Measurements from ENCODE around the gene LBHD2. TPM values are rescaled to one million over a fixed set of nuclear protein-coding genes. Genes with fewer than 3 reads are reported as not detected.

Gene LBHD2
- total and polyA plus RNA-seq, 10 of the 15 experiments (the other 5 are each of a cell fraction or from before 2014, with no cell fraction given), result not detected

DNA sequence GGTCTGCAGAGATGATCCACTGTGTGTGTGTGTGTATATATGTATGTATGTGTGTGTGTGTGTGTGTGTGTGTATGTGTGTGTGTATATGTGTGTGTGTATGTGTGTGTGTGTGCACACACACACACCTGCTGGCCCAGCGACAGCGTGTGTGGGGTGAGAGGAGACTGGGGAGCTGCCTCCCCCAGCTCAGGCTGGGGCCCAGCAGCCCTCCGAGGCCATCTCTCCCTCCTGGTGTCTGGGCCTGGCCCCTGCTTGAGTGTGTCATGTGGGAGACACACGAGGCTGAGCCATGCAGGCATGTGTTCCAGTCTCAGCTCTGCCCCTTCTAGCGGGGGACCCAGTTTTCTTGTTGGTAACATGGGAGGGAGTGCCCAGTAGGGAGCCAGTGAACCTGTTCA, 29.3 kb downstream of the LBHD2 start:
- Histone ChIP-seq H3K36me3 (ENCODE audit: control insufficient read depth in 2 of 2, insufficient read depth in 2 of 2, low read length in 1 of 2) (no peaks in the 10 kb centered on the region), H2AFZ (ENCODE audit: control insufficient read depth, low read depth, low read length) (no peak overlapping the region), H3K79me2 (ENCODE audit: control insufficient read depth, insufficient read depth, low read length) (no peaks in the 10 kb centered on the region), H3K4me2 (ENCODE audit: control insufficient read depth, insufficient read depth) (no peak overlapping the region), H3K27ac (ENCODE audit: control insufficient read depth, insufficient read depth) (peak overlapping the region; percentile 79; the same call in 1 of the 2 replicates), H3K9ac (ENCODE audit: control insufficient read depth, insufficient read depth, low read length) (no peak overlapping the region), H4K20me1 (ENCODE audit: control insufficient read depth, insufficient read depth) (no peaks in the 10 kb centered on the region), H3K4me1 (ENCODE audit: control insufficient read depth, insufficient read depth, low read length) (peaks cover 64% of the 10 kb centered on the region), H3K27me3 (replicated peaks in 1 of 2; ENCODE audit: control insufficient read depth in 2 of 2, insufficient read depth in 2 of 2, low read length in 1 of 2) (no peaks in the 10 kb centered on the region), H3K9me3 (replicated peaks; ENCODE audit: control insufficient read depth, insufficient read depth, low read length) (no peaks in the 10 kb centered on the region), H3K4me3 (no peak overlapping the region)
- FAIRE-seq (no peak), DNase-seq (ENCODE audit: low read depth, low spot score) (no peak), ATAC-seq (0 out of 3 replicates have a peak, but pooled peaks have one; percentile 1)
- in situ Hi-C loops (cut with MboI), result no loop called here
- TF ChIP-seq ATF7 (IDR thresholded peaks at IDR 0.05; ENCODE audit: low read depth), result no peak
- peak; percentile 82 for TF ChIP-seq HDGF (IDR thresholded peaks at IDR 0.05)
- TF ChIP-seq NBN (IDR thresholded peaks at IDR 0.05), result peak; percentile 73
- TF ChIP-seq, protein P1, sequence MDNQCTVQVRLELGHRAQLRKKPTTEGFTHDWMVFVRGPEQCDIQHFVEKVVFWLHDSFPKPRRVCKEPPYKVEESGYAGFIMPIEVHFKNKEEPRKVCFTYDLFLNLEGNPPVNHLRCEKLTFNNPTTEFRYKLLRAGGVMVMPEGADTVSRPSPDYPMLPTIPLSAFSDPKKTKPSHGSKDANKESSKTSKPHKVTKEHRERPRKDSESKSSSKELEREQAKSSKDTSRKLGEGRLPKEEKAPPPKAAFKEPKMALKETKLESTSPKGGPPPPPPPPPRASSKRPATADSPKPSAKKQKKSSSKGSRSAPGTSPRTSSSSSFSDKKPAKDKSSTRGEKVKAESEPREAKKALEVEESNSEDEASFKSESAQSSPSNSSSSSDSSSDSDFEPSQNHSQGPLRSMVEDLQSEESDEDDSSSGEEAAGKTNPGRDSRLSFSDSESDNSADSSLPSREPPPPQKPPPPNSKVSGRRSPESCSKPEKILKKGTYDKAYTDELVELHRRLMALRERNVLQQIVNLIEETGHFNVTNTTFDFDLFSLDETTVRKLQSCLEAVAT (IDR thresholded peaks at IDR 0.05), result peak; percentile 43; the same call in 1 of the 2 replicates
- intact Hi-C loops (cut with micrococcal nuclease; ENCODE audit: unreplicated experiment), result no loop called here
- WGBS (ENCODE audit: insufficient coverage, insufficient replicate concordance, low lambda C conversion rate, missing lambda C conversion rate), result 78% methylated on average over 5 of the region's 5 CpGs
- ChIA-PET CTCF (interaction anchor here (0.6 to 2.0 kb wide), 5 partner anchors 8 to 39 kb away, joined by 3 to 10 read pairs (median 3); partner anchors contain the start of gene TNFAIP2), SMC1A (ENCODE audit: uncharacterized antibody, unreplicated experiment) (interaction anchor here (0.6 to 4.9 kb wide), 3 partner anchors 12 to 28 kb away, joined by 3 to 22 read pairs (median 3); no protein-coding TSS in a partner anchor), POLR2A (interaction anchor here (1.2 kb wide), 1 partner anchor 8 kb away, joined by 3 read pairs; no protein-coding TSS in a partner anchor), RAD21 (ENCODE audit: unreplicated experiment) (interaction anchor here (1.1 to 1.6 kb wide), 2 partner anchors 27 to 71 kb away, joined by 3 to 7 read pairs; no protein-coding TSS in a partner anchor)
- no TSS peak for BruUV-seq (replicated peaks)

DNA sequence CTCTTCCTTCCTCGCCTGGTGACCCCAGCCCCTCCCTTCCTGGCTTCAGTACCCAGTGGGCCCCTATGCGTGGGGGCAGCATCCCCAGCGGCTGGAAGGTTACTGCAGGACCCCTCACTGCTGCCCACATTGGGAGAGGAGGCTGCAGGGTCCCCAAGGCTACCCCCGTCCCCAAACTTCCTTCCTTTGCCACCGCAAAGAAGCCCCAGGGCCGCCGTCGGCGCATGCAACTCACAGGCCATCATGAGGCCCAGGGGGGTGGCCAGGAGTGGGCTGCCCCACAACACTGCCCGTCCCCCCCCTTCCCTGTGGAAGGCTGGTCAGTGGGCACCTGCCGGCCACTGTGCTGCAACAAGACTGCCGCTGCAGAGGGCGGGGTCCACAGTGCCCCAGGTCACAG, 29.8 kb downstream of the LBHD2 start:
- SMC1A ChIA-PET (ENCODE audit: uncharacterized antibody, unreplicated experiment), result interaction anchor here (4.9 kb wide), 1 partner anchor 27 kb away, joined by 22 read pairs; no protein-coding TSS in a partner anchor
- CTCF ChIA-PET, result interaction anchor here (1.0 to 2.0 kb wide), 3 partner anchors 9 to 39 kb away, joined by 3 to 10 read pairs (median 4); no protein-coding TSS in a partner anchor
- FAIRE-seq (no peak), DNase-seq (ENCODE audit: low read depth, low spot score) (no peak), ATAC-seq (no peak)
- Histone ChIP-seq H4K20me1 (ENCODE audit: control insufficient read depth, insufficient read depth) (no peaks in the 10 kb centered on the region), H3K36me3 (ENCODE audit: control insufficient read depth in 2 of 2, insufficient read depth in 2 of 2, low read length in 1 of 2) (no peaks in the 10 kb centered on the region), H3K4me1 (ENCODE audit: control insufficient read depth, insufficient read depth, low read length) (peaks cover 62% of the 10 kb centered on the region), H3K4me2 (ENCODE audit: control insufficient read depth, insufficient read depth) (no peak overlapping the region), H3K4me3 (no peak overlapping the region), H3K27ac (ENCODE audit: control insufficient read depth, insufficient read depth) (peak overlapping the region; percentile 79), H2AFZ (ENCODE audit: control insufficient read depth, low read depth, low read length) (no peak overlapping the region), H3K79me2 (ENCODE audit: control insufficient read depth, insufficient read depth, low read length) (no peaks in the 10 kb centered on the region), H3K9me3 (replicated peaks; ENCODE audit: control insufficient read depth, insufficient read depth, low read length) (no peaks in the 10 kb centered on the region), H3K9ac (ENCODE audit: control insufficient read depth, insufficient read depth, low read length) (no peak overlapping the region), H3K27me3 (replicated peaks in 1 of 2; ENCODE audit: control insufficient read depth in 2 of 2, insufficient read depth in 2 of 2, low read length in 1 of 2) (no peaks in the 10 kb centered on the region)
- in situ Hi-C loops (cut with MboI), result no loop called here
- POLR2A ChIA-PET, result no interaction called here
- WGBS (ENCODE audit: insufficient coverage, insufficient replicate concordance, low lambda C conversion rate, missing lambda C conversion rate), result 97% methylated on average over 7 of the region's 13 CpGs
- intact Hi-C loops (cut with micrococcal nuclease; ENCODE audit: unreplicated experiment), result no loop called here
- BruUV-seq (replicated peaks), result no TSS peak
- RAD21 ChIA-PET (ENCODE audit: unreplicated experiment), result interaction anchor here (1.6 kb wide), 1 partner anchor 27 kb away, joined by 7 read pairs; no protein-coding TSS in a partner anchor
- TF ChIP-seq, protein P2, sequence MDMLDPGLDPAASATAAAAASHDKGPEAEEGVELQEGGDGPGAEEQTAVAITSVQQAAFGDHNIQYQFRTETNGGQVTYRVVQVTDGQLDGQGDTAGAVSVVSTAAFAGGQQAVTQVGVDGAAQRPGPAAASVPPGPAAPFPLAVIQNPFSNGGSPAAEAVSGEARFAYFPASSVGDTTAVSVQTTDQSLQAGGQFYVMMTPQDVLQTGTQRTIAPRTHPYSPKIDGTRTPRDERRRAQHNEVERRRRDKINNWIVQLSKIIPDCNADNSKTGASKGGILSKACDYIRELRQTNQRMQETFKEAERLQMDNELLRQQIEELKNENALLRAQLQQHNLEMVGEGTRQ (IDR thresholded peaks at IDR 0.05; ENCODE audit: borderline replicate concordance, low read depth, low read length), result no peak
- TF ChIP-seq SMAD1 (IDR thresholded peaks at IDR 0.05; ENCODE audit: low read depth, partially characterized antibody), result no peak
- TF ChIP-seq, protein P3, sequence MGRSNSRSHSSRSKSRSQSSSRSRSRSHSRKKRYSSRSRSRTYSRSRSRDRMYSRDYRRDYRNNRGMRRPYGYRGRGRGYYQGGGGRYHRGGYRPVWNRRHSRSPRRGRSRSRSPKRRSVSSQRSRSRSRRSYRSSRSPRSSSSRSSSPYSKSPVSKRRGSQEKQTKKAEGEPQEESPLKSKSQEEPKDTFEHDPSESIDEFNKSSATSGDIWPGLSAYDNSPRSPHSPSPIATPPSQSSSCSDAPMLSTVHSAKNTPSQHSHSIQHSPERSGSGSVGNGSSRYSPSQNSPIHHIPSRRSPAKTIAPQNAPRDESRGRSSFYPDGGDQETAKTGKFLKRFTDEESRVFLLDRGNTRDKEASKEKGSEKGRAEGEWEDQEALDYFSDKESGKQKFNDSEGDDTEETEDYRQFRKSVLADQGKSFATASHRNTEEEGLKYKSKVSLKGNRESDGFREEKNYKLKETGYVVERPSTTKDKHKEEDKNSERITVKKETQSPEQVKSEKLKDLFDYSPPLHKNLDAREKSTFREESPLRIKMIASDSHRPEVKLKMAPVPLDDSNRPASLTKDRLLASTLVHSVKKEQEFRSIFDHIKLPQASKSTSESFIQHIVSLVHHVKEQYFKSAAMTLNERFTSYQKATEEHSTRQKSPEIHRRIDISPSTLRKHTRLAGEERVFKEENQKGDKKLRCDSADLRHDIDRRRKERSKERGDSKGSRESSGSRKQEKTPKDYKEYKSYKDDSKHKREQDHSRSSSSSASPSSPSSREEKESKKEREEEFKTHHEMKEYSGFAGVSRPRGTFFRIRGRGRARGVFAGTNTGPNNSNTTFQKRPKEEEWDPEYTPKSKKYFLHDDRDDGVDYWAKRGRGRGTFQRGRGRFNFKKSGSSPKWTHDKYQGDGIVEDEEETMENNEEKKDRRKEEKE (IDR thresholded peaks at IDR 0.05), result no peak
